HepG2 (cell line): ENCODE data around the gene ESYT1. TPM values are rescaled to one million over a fixed set of nuclear protein-coding genes. Genes with fewer than 3 reads are reported as not detected.

Experiments
- ATRX ChIP-seq: sonication (generic); formaldehyde crosslinking; IDR thresholded peaks from 2 replicates; pipeline ENCODE4 v1.4.0; 2020; ENCODE audit warnings: missing genetic modification reagents, borderline replicate concordance
- ELF1 ChIP-seq: sonication (generic); formaldehyde crosslinking; IDR thresholded peaks from 2 replicates; pipeline ENCODE4 v1.4.0; 2020; ENCODE audit warnings: missing genetic modification reagents
- ESRRA ChIP-seq: sonication (generic); formaldehyde crosslinking; IDR thresholded peaks from 2 replicates; pipeline ENCODE4 v1.5.1; 2020; ENCODE audit warnings: mild to moderate bottlenecking, low read depth, missing genetic modification reagents
- NAIF1 ChIP-seq: sonication (generic); formaldehyde crosslinking; IDR thresholded peaks from 2 replicates; pipeline ENCODE4 v1.5.0; 2020; ENCODE audit warnings: mild to moderate bottlenecking, missing genetic modification reagents, borderline replicate concordance
- PITX1 ChIP-seq: sonication (generic); formaldehyde crosslinking; IDR thresholded peaks from 2 replicates; pipeline ENCODE4 v1.5.1; 2020; ENCODE audit warnings: mild to moderate bottlenecking, missing genetic modification reagents
- RXRB ChIP-seq: IDR thresholded peaks from 2 replicates; pipeline ENCODE4 v1.6.1; 2016; ENCODE audit warnings: borderline replicate concordance, missing genetic modification reagents, missing compliant biosample characterization
- SYNCRIP ChIP-seq: fragments of 200-400 bp; formaldehyde crosslinking; IDR thresholded peaks from 2 replicates; pipeline ENCODE4 v1.6.1; 2018; ENCODE audit warnings: mild to moderate bottlenecking, low read depth, low read length; ENCODE audit not compliant: insufficient read depth
- ZFP36L2 ChIP-seq: sonication (generic); formaldehyde crosslinking; IDR thresholded peaks from 2 replicates; pipeline ENCODE4 v1.4.0; 2020; ENCODE audit warnings: missing genetic modification reagents
- ZFP82 ChIP-seq: sonication (generic); formaldehyde crosslinking; IDR thresholded peaks from 2 replicates; pipeline ENCODE4 v1.5.1; 2020; ENCODE audit warnings: mild to moderate bottlenecking, missing genetic modification reagents, borderline replicate concordance
- ZNF224 ChIP-seq: sonication (generic); formaldehyde crosslinking; IDR thresholded peaks from 2 replicates; pipeline ENCODE4 v1.5.0; 2020; ENCODE audit warnings: mild to moderate bottlenecking, missing genetic modification reagents
- ZNF510 ChIP-seq: sonication (generic); formaldehyde crosslinking; IDR thresholded peaks from 2 replicates; pipeline ENCODE4 v1.4.0; 2020; ENCODE audit warnings: low read depth, mild to moderate bottlenecking, missing genetic modification reagents
- ZNF546 ChIP-seq: sonication (generic); formaldehyde crosslinking; conservative IDR thresholded peaks from 2 replicates; pipeline ENCODE4 v1.8.1; 2023; ENCODE audit warnings: mild to moderate bottlenecking, missing genetic modification reagents
- ZNF710 ChIP-seq: sonication (generic); formaldehyde crosslinking; IDR thresholded peaks from 2 replicates; pipeline ENCODE4 v1.5.0; 2020; ENCODE audit warnings: mild to moderate bottlenecking, missing genetic modification reagents, borderline replicate concordance
- ZSCAN12 ChIP-seq: sonication (generic); formaldehyde crosslinking; IDR thresholded peaks from 2 replicates; pipeline ENCODE4 v1.9.0; 2021; ENCODE audit warnings: mild to moderate bottlenecking, missing genetic modification reagents
- ZSCAN21 ChIP-seq: sonication (generic); formaldehyde crosslinking; IDR thresholded peaks from 2 replicates; pipeline ENCODE4 v1.8.0; 2022; ENCODE audit warnings: mild to moderate bottlenecking, missing genetic modification reagents, moderate library complexity, borderline replicate concordance
- polyA plus RNA-seq, 8 experiments: library from polyadenylated mRNA; depleted of rRNA in 3 of 8; stranded (reverse) in 7 of 8; unstranded in 1 of 8; fragments of >200 nt; fragmentation: Illumina TruSeq in 4 of 8; extraction: Trizol in 4 of 8; gene quantifications; 2 replicates each; pipeline versions ENCODE4 v1.2.1 to v1.2.3, GENCODE V29; 2011 to 2016; ENCODE audit warnings: low read depth in 4 of 8, missing spikeins in 1 of 8, mixed read lengths in 1 of 8; ENCODE audit not compliant: insufficient read depth in 1 of 8
- total RNA-seq, 5 experiments: library from RNA; depleted of rRNA; stranded (reverse); fragments of >200 nt; fragmentation: Illumina TruSeq; extraction: Trizol; gene quantifications; 2 replicates each; pipeline ENCODE4 v1.2.3, GENCODE V29; 2016; ENCODE audit warnings: low read depth in 1 of 5
- TF ChIP-seq, protein P1 (sequence below): sonication (generic); formaldehyde crosslinking; IDR thresholded peaks from 2 replicates; pipeline ENCODE4 v1.5.1; 2020; ENCODE audit warnings: missing genetic modification reagents, mild to moderate bottlenecking, borderline replicate concordance
- TF ChIP-seq, protein P2 (sequence below), 2 experiments: IDR thresholded peaks; 2 replicates each; pipeline ENCODE4 v1.6.1; 2011 to 2012; ENCODE audit warnings: low read length in 2 of 2, borderline replicate concordance in 1 of 2, low read depth in 1 of 2, mild to moderate bottlenecking in 1 of 2, moderate library complexity in 1 of 2

Gene ESYT1
- total and polyA plus RNA-seq, 2 of the 13 experiments (the other 11 are each of a cell fraction or from before 2014, with no cell fraction given) = 66.9 to 71.0 TPM

DNA sequence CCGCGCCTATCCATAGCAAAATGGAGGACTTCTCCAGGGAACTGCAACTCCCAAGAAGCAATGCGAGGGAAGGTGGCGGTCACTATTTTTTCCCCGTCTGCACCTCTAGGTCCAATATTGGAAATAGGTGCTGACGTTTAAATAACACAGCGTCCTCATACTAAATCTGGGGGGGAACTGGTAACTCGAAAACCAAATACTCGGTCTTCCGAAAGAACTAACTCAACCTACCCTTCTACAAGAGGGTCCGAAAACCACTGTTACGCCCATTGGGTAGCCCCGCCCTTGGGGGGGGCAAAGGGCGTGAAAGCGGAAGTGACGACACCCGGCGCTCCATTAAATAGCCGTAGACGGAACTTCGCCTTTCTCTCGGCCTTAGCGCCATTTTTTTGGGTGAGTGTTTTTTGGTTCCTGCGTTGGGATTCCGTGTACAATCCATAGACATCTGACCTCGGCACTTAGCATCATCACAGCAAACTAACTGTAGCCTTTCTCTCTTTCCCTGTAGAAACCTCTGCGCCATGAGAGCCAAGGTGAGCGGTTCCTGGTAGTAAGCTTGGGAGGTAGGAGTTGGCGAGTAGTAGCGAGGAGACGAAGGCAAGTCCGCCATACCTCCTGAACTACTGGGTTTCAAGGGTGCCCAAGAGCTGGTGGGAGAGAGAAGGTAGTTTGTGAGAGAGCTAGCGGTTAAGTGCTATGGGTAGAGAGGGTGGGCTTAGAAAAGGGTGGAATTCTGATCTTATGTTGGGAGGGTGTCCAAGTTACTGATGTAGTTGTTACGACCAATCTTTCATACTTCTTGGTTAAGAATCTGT, 11.6 kb upstream of the ESYT1 start, which contains the start of gene RPL41 (continued):
- TF ChIP-seq ZSCAN21 (no peak), SYNCRIP (no peak), ATRX (CRISPR knock-in tag) (no peak), ZNF510 (CRISPR knock-in tag) (peak; percentile 96), ZNF546 (CRISPR knock-in tag) (no peak), RXRB (CRISPR knock-in tag) (peak; percentile 51; the same call in 1 of the 2 replicates), ELF1 (peak; percentile 75), ESRRA (CRISPR knock-in tag) (0 out of 2 replicates have a peak, but pooled peaks have one; percentile 53), NAIF1 (0 out of 2 replicates have a peak, but pooled peaks have one; percentile 67), PITX1 (no peak), ZNF710 (CRISPR knock-in tag) (no peak; the same call in 1 of the 2 replicates), ZFP82 (CRISPR knock-in tag) (no peak), ZNF224 (peak; percentile 52; the same call in 1 of the 2 replicates), ZSCAN12 (no peak), ZFP36L2 (CRISPR knock-in tag) (no peak)
- TF ChIP-seq, protein P1, sequence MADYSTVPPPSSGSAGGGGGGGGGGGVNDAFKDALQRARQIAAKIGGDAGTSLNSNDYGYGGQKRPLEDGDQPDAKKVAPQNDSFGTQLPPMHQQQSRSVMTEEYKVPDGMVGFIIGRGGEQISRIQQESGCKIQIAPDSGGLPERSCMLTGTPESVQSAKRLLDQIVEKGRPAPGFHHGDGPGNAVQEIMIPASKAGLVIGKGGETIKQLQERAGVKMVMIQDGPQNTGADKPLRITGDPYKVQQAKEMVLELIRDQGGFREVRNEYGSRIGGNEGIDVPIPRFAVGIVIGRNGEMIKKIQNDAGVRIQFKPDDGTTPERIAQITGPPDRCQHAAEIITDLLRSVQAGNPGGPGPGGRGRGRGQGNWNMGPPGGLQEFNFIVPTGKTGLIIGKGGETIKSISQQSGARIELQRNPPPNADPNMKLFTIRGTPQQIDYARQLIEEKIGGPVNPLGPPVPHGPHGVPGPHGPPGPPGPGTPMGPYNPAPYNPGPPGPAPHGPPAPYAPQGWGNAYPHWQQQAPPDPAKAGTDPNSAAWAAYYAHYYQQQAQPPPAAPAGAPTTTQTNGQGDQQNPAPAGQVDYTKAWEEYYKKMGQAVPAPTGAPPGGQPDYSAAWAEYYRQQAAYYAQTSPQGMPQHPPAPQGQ (CRISPR knock-in tag) = no peak
- TF ChIP-seq, protein P2, sequence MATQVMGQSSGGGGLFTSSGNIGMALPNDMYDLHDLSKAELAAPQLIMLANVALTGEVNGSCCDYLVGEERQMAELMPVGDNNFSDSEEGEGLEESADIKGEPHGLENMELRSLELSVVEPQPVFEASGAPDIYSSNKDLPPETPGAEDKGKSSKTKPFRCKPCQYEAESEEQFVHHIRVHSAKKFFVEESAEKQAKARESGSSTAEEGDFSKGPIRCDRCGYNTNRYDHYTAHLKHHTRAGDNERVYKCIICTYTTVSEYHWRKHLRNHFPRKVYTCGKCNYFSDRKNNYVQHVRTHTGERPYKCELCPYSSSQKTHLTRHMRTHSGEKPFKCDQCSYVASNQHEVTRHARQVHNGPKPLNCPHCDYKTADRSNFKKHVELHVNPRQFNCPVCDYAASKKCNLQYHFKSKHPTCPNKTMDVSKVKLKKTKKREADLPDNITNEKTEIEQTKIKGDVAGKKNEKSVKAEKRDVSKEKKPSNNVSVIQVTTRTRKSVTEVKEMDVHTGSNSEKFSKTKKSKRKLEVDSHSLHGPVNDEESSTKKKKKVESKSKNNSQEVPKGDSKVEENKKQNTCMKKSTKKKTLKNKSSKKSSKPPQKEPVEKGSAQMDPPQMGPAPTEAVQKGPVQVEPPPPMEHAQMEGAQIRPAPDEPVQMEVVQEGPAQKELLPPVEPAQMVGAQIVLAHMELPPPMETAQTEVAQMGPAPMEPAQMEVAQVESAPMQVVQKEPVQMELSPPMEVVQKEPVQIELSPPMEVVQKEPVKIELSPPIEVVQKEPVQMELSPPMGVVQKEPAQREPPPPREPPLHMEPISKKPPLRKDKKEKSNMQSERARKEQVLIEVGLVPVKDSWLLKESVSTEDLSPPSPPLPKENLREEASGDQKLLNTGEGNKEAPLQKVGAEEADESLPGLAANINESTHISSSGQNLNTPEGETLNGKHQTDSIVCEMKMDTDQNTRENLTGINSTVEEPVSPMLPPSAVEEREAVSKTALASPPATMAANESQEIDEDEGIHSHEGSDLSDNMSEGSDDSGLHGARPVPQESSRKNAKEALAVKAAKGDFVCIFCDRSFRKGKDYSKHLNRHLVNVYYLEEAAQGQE (IDR thresholded peaks at IDR 0.05; ENCODE audit: borderline replicate concordance in 1 of 2, low read depth in 1 of 2, low read length in 2 of 2) = peak in 1 of 2 experiments; percentile 59; a peak in 2 of 4 replicates
